TTC549 (cell line): ENCODE results near the gene ALB.
"Not testable (repeated sequence)": the region's sequence is repeated elsewhere in the genome, so short reads cannot be mapped to it uniquely, and the experiment has no call there.

Experiments used
- FAIRE-seq: peaks from 2 replicates; lab custom pipeline; 2012; peaks lifted over from hg19 to GRCh38; lab: Jason Lieb, UNC

Gene ALB

GRCh38 chr4:73404042-73404441, at the start of gene ALB:
Gene ALB, plus strand, starts transcription at chr4:73404287. Its CDS starts 41 bp downstream, at chr4:73404328.
- FAIRE-seq: no peak

- FAIRE-seq: not testable (repeated sequence)
Measured at GRCh38 chr4:73357174-73357573, 46.9 kb upstream of the ALB start.

GRCh38 chr4:73369506-73370199, 34.4 kb upstream of the ALB start:
- FAIRE-seq: not testable (repeated sequence)

GRCh38 chr4:73375328-73375741, 28.8 kb upstream of the ALB start:
- FAIRE-seq: no peak

GRCh38 chr4:73376251-73376650, 27.8 kb upstream of the ALB start:
- no peak for FAIRE-seq

GRCh38 chr4:73376976-73377375, 27.1 kb upstream of the ALB start:
- no peak for FAIRE-seq

GRCh38 chr4:73378887-73379286, 25.2 kb upstream of the ALB start:
- no peak for FAIRE-seq

GRCh38 chr4:73379946-73380345, 24.1 kb upstream of the ALB start:
- no peak for FAIRE-seq

- FAIRE-seq: no peak
Measured at GRCh38 chr4:73381214-73381613, 22.9 kb upstream of the ALB start.

GRCh38 chr4:73383452-73383851, 20.6 kb upstream of the ALB start:
- no peak for FAIRE-seq

- FAIRE-seq: no peak
Measured at GRCh38 chr4:73387552-73387951, 16.5 kb upstream of the ALB start.

- FAIRE-seq: no peak
Measured at GRCh38 chr4:73388887-73389286, 15.2 kb upstream of the ALB start.

GRCh38 chr4:73389663-73390062, 14.4 kb upstream of the ALB start:
- not testable (repeated sequence) for FAIRE-seq

- no peak for FAIRE-seq
Measured at GRCh38 chr4:73391774-73392173, 12.3 kb upstream of the ALB start.

GRCh38 chr4:73392936-73393335, 11.2 kb upstream of the ALB start:
- FAIRE-seq: no peak

GRCh38 chr4:73396304-73396703, 7.8 kb upstream of the ALB start:
- FAIRE-seq: no peak

- FAIRE-seq: no peak
Measured at GRCh38 chr4:73396993-73397972, 6.8 kb upstream of the ALB start.

- no peak for FAIRE-seq
Measured at GRCh38 chr4:73401412-73401811, 2.7 kb upstream of the ALB start.

GRCh38 chr4:73404457-73404856, 370 bp downstream of the ALB start:
- FAIRE-seq: no peak

GRCh38 chr4:73405138-73405537, 1.1 kb downstream of the ALB start:
- FAIRE-seq: no peak

- FAIRE-seq: no peak
Measured at GRCh38 chr4:73406548-73406875, 2.4 kb downstream of the ALB start.

GRCh38 chr4:73407227-73407673, 3.2 kb downstream of the ALB start:
- FAIRE-seq: no peak

- no peak for FAIRE-seq
Measured at GRCh38 chr4:73408181-73408867, 4.2 kb downstream of the ALB start.
